DOHH2 (cell line): ENCODE results near the gene CD63.

Experiments
- H3F3A ChIP-seq: fragments of 200-600 bp; sonication (generic), shearing (Covaris generic); 2 replicates; pipeline ENCODE4 v1.6.0; 2016; ENCODE audit warnings: antibody characterized with exemption, mild to moderate bottlenecking; ENCODE audit not compliant: control insufficient read depth, insufficient read depth
- H3K27ac ChIP-seq: fragments of 200-600 bp; sonication (generic); 2 replicates; pipeline ENCODE4 v1.5.1; 2014; ENCODE audit warnings: low read depth, mild to moderate bottlenecking, low read length, moderate library complexity
- H3K27me3 ChIP-seq: fragments of 200-600 bp; sonication (generic); 2 replicates; pipeline ENCODE4 v1.6.1; 2014; ENCODE audit warnings: mild to moderate bottlenecking, low read length, mixed read lengths; ENCODE audit not compliant: control insufficient read depth
- H3K36me3 ChIP-seq: fragments of 200-600 bp; sonication (generic); 2 replicates; pipeline ENCODE4 v1.6.1; 2014; ENCODE audit warnings: mild to moderate bottlenecking, low read length, moderate library complexity, mixed read lengths; ENCODE audit not compliant: control insufficient read depth
- H3K4me1 ChIP-seq: fragments of 200-600 bp; sonication (generic); 2 replicates; pipeline ENCODE4 v1.6.1; 2014; ENCODE audit warnings: mild to moderate bottlenecking, low read length, mixed read lengths; ENCODE audit not compliant: control insufficient read depth
- H3K4me2 ChIP-seq: fragments of 200-600 bp; sonication (generic); 2 replicates; pipeline ENCODE4 v1.6.0; 2014; ENCODE audit warnings: mild to moderate bottlenecking, low read length, moderate library complexity
- H3K4me3 ChIP-seq: fragments of 200-600 bp; sonication (generic); 2 replicates; pipeline ENCODE4 v1.5.1; 2014; ENCODE audit warnings: mild to moderate bottlenecking, low read length, mixed read lengths
- H3K79me2 ChIP-seq: fragments of 200-600 bp; sonication (generic); 2 replicates; pipeline ENCODE4 v1.6.1; 2014; ENCODE audit warnings: mild to moderate bottlenecking, low read length, mixed read lengths; ENCODE audit not compliant: control insufficient read depth
- H3K9me2 ChIP-seq: fragments of 200-600 bp; sonication (generic); replicated peaks from 2 replicates; pipeline ENCODE4 v1.6.1; 2014; ENCODE audit warnings: mild to moderate bottlenecking, low read length, mixed read lengths; ENCODE audit not compliant: control insufficient read depth
- H3K9me3 ChIP-seq: fragments of 200-600 bp; sonication (generic); 2 replicates; pipeline ENCODE4 v1.6.1; 2014; ENCODE audit warnings: antibody characterized with exemption, low read length, mixed read lengths; ENCODE audit not compliant: control insufficient read depth, insufficient read depth
- H4K20me1 ChIP-seq: fragments of 200-600 bp; sonication (generic); 2 replicates; pipeline ENCODE4 v1.6.0; 2014; ENCODE audit warnings: low read depth, mild to moderate bottlenecking, antibody characterized with exemption, low read length, moderate library complexity; ENCODE audit not compliant: control insufficient read depth, insufficient read depth
- EZH2phosphoT487 ChIP-seq: fragments of 200-600 bp; sonication (generic); IDR thresholded peaks from 2 replicates; pipeline ENCODE4 v1.6.1; 2017; ENCODE audit warnings: borderline replicate concordance, mild to moderate bottlenecking, antibody characterized with exemption, low read length, moderate library complexity, mixed read lengths
- TF ChIP-seq, protein P1 (sequence below): fragments of 200-600 bp; sonication (generic); IDR thresholded peaks from one replicate; pipeline ENCODE4 v1.5.1; 2014; ENCODE audit warnings: antibody characterized with exemption, mild to moderate bottlenecking, low read depth, low read length; ENCODE audit not compliant: poor library complexity, severe bottlenecking

The CD63 gene

DNA sequence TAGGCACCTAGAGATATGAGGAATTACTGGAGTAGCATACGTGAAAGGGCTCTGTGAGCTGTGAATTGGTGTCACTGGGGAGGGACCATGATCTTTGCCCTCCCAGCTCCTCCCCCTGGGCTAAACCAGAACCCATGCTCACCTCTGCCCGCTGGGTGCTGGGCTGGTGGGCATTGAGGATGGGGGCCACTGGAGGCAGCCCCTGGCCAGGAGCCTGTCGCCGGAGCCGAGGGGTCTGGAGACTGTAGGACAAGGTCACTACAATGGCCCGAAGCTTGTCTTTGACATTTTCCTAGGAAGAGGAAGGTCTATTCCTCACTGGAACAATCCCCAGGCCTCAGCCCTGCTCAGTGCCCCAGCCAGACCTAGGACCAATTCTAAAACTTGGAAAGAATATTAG lies 32.7 kb downstream of the CD63 start:
- Histone ChIP-seq H3K27ac (no peak overlapping the region), H3K9me2 (no peaks in the 10 kb centered on the region), H3K36me3 (no peaks in the 10 kb centered on the region), H3K4me2 (no peak overlapping the region), H3K4me1 (no peaks in the 10 kb centered on the region), H4K20me1 (no peaks in the 10 kb centered on the region), H3K27me3 (peaks cover 11% of the 10 kb centered on the region; the same call in 1 of the 2 replicates), H3F3A (no peaks in the 10 kb centered on the region), H3K4me3 (no peak overlapping the region), H3K9me3 (no peaks in the 10 kb centered on the region), H3K79me2 (no peaks in the 10 kb centered on the region)
- TF ChIP-seq, protein P1, sequence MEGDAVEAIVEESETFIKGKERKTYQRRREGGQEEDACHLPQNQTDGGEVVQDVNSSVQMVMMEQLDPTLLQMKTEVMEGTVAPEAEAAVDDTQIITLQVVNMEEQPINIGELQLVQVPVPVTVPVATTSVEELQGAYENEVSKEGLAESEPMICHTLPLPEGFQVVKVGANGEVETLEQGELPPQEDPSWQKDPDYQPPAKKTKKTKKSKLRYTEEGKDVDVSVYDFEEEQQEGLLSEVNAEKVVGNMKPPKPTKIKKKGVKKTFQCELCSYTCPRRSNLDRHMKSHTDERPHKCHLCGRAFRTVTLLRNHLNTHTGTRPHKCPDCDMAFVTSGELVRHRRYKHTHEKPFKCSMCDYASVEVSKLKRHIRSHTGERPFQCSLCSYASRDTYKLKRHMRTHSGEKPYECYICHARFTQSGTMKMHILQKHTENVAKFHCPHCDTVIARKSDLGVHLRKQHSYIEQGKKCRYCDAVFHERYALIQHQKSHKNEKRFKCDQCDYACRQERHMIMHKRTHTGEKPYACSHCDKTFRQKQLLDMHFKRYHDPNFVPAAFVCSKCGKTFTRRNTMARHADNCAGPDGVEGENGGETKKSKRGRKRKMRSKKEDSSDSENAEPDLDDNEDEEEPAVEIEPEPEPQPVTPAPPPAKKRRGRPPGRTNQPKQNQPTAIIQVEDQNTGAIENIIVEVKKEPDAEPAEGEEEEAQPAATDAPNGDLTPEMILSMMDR: no peak
- TF ChIP-seq EZH2phosphoT487: no peak

DNA sequence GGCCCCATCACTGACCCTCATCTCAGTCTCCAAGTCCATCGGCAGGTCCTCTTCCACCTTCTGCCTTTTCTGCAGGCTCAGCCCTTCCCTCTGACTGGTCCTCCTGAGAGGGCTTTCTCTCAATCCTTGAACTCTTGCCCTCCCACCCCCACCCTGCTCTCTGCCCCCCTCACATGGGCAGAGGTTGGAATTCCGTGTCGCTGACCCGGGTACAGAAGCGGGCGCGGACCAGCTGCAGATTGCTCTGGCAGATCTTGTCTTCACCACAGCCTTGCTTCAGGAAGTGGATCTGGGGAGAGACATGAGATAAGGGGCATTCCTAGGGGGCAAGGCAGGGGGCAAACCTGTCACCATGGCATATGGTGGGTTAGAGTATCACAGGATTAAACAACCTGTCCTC lies 33.5 kb downstream of the CD63 start:
- H3K4me3 ChIP-seq: no peak overlapping the region

DNA sequence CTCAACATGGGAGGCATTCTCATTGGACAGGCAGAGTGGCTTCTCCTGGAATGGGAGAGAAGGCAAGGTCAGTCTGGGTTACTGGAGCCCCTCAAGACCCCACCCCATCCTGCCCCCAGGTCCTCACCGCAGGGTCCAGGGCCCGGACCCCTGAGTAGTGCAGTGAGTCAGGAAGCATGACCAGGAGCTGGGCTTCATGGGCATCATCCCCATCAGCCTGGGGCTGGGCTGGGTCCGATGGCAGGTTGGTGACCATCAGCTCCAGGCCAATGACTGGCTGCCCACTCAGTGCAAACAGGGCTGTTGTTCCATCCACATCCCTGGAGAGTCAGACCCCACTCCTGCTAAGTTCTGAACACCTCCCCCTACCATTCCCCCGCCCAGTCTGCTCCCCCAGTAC lies 34.2 kb downstream of the CD63 start:
- TF ChIP-seq, protein P1: no peak
- TF ChIP-seq EZH2phosphoT487: no peak
- H3K4me3 ChIP-seq: no peak overlapping the region

More for the DNA sequence above, 33.5 kb downstream of the CD63 start:
- Histone ChIP-seq H3K4me2 (no peak overlapping the region), H3K27me3 (peaks cover 11% of the 10 kb centered on the region; the same call in 1 of the 2 replicates), H3K9me2 (no peaks in the 10 kb centered on the region), H3K79me2 (no peaks in the 10 kb centered on the region), H3K36me3 (no peaks in the 10 kb centered on the region), H3F3A (no peaks in the 10 kb centered on the region), H3K9me3 (no peaks in the 10 kb centered on the region), H3K4me1 (no peaks in the 10 kb centered on the region), H3K27ac (no peak overlapping the region), H4K20me1 (no peaks in the 10 kb centered on the region)
- no peak for TF ChIP-seq EZH2phosphoT487
- TF ChIP-seq, protein P1: no peak

DNA sequence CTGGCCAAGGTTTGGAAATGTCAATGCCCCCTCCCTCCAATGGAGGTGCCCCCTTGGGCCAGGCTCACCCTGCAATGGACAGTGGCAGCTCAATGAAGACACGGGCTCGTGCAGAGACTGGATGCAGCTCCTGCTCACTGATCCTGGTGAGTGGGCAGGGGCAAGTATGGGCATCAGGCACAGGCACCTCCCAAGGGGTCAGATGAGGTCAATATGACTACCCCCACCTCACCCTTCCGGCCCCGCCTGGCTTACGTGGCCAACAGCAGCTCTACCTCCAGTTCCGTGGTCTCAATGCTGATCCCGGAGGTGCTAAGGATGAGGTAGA lies 34.7 kb downstream of the CD63 start:
- H4K20me1 ChIP-seq: no peaks in the 10 kb centered on the region
- peaks cover 11% of the 10 kb centered on the region; the same call in 1 of the 2 replicates for H3K27me3 ChIP-seq
- H3K79me2 ChIP-seq: no peaks in the 10 kb centered on the region
- no peaks in the 10 kb centered on the region for H3K9me2 ChIP-seq
- H3K4me2 ChIP-seq: no peak overlapping the region
- no peak overlapping the region for H3K4me3 ChIP-seq
- no peak overlapping the region for H3K27ac ChIP-seq
- no peaks in the 10 kb centered on the region for H3K36me3 ChIP-seq
- no peak for TF ChIP-seq EZH2phosphoT487
- TF ChIP-seq, protein P1: no peak
- H3K4me1 ChIP-seq: no peaks in the 10 kb centered on the region
- H3F3A ChIP-seq: no peaks in the 10 kb centered on the region
- H3K9me3 ChIP-seq: no peaks in the 10 kb centered on the region

More for the DNA sequence above, 34.2 kb downstream of the CD63 start:
- Histone ChIP-seq H3K4me2 (no peak overlapping the region), H3K27me3 (peaks cover 11% of the 10 kb centered on the region; the same call in 1 of the 2 replicates), H3K36me3 (no peaks in the 10 kb centered on the region), H3K9me3 (no peaks in the 10 kb centered on the region), H3K4me1 (no peaks in the 10 kb centered on the region), H3K27ac (no peak overlapping the region), H3K79me2 (no peaks in the 10 kb centered on the region), H3F3A (no peaks in the 10 kb centered on the region), H4K20me1 (no peaks in the 10 kb centered on the region), H3K9me2 (no peaks in the 10 kb centered on the region)
